Breast epithelium (tissue), 4 donors: Measurements from ENCODE around the gene SPDYE4. TPM values are rescaled to one million over a fixed set of nuclear protein-coding genes. Genes with fewer than 3 reads are reported as not detected.

Experiments used
- DNase-seq, 2 donors: peaks; one replicate each; pipeline ENCODE4 v3.0.0-alpha.2; 2019; ENCODE audit warnings: low spot score in 2 of 2
- H3K27ac ChIP-seq, 2 donors: fragments of 200-600 bp; sonication (generic) in 1 of 2; one replicate each; pipeline ENCODE4 v1.5.1; 2016 to 2019; ENCODE audit warnings: mild to moderate bottlenecking in 1 of 2
- H3K27me3 ChIP-seq, 2 donors: fragments of 200-600 bp; sonication (generic) in 1 of 2; one replicate each; pipeline versions ENCODE4 v1.5.1 to v1.6.0; 2017 to 2019; ENCODE audit warnings: control low read depth in 1 of 2, mild to moderate bottlenecking in 1 of 2
- H3K36me3 ChIP-seq: fragments of 200-600 bp; one replicate; pipeline ENCODE4 v1.5.1; 2019
- H3K4me1 ChIP-seq, 2 donors: fragments of 200-600 bp; sonication (generic); one replicate each; pipeline ENCODE4 v1.5.1; 2016 to 2019; ENCODE audit warnings: control low read depth in 1 of 2
- H3K4me3 ChIP-seq, 3 donors: fragments of 200-600 bp; sonication (generic); 1 replicate in 2 of 3; 2 replicates in 1 of 3; pipeline ENCODE4 v1.5.1; 2016 to 2019; ENCODE audit warnings: mild to moderate bottlenecking in 3 of 3, moderate library complexity in 2 of 3
- H3K9me3 ChIP-seq, 2 donors: fragments of 200-600 bp; sonication (generic) in 1 of 2; one replicate each; pipeline ENCODE4 v1.5.1; 2016 to 2019; ENCODE audit warnings: control low read depth in 1 of 2
- CTCF ChIP-seq, 3 donors: fragments of 450-650 bp; IDR thresholded peaks; one replicate each; pipeline ENCODE4 v1.5.1; 2016 to 2017; ENCODE audit warnings: antibody characterized with exemption in 3 of 3, mild to moderate bottlenecking in 3 of 3, moderate library complexity in 3 of 3
- POLR2A ChIP-seq: fragments of 450-650 bp; IDR thresholded peaks from one replicate; pipeline ENCODE4 v1.6.1; 2016; ENCODE audit warnings: antibody characterized with exemption, mild to moderate bottlenecking, moderate library complexity
- POLR2AphosphoS5 ChIP-seq, 3 donors: sonication (generic); formaldehyde crosslinking; IDR thresholded peaks; one replicate each; pipeline ENCODE4 v1.6.1; 2017; ENCODE audit warnings: antibody characterized with exemption in 3 of 3
- intact Hi-C: fragments of 100-400 bp; cut with DNase I; formaldehyde crosslinking; loops from one replicate; pipeline ENCODE4 v1.15.1; 2023; ENCODE audit warnings: low total_unique reads
- total RNA-seq, 3 donors: library from RNA; depleted of rRNA; stranded (reverse); fragments of >200 nt; gene quantifications; one replicate each; pipeline ENCODE4 v1.1.0, GENCODE V29; 2016

The SPDYE4 gene
- total RNA-seq, 3 donors from 2014 or later: not detected

DNA sequence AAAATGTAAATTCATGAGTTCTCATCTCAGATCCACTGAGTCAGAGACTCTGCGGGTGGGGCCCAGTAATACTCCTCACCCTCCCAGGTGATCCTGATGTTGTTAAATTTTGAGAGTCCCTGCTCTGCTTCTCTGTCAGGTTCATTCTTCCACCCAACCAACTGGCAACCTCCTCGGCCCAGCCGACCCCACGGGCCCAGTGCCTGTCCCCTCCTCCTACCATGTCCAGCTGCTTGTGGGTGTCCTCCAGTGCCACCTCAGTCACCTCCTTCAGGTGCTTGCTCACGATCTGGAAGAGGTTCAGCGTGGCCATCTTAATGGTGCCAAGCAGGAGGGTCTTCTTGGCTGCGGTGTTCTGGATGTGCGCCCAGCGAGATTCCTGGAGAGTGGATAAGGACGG is 23.5 kb downstream of the SPDYE4 start:
- Histone ChIP-seq H3K36me3 (no peaks in the 10 kb centered on the region), H3K4me1 (no peaks in the 10 kb centered on the region), H3K27ac (no peak overlapping the region), H3K4me3 (no peak overlapping the region), H3K9me3 (no peaks in the 10 kb centered on the region), H3K27me3 (no peaks in the 10 kb centered on the region)
- no peak for DNase-seq
- TF ChIP-seq POLR2A (no peak), POLR2AphosphoS5 (IDR thresholded peaks at IDR 0.05) (no peak), CTCF (IDR thresholded peaks at IDR 0.05) (no peak)
- intact Hi-C loops: loop anchor here (5.0 kb wide), 1 partner anchor 153 kb away; no protein-coding TSS in a partner anchor

- TF ChIP-seq POLR2A (no peak), CTCF (IDR thresholded peaks at IDR 0.05) (no peak), POLR2AphosphoS5 (IDR thresholded peaks at IDR 0.05) (no peak)
- intact Hi-C loops: no loop called here
- no peaks in the 10 kb centered on the region for H3K4me1 ChIP-seq
- no peak for DNase-seq
- no peak overlapping the region for H3K4me3 ChIP-seq
- no peaks in the 10 kb centered on the region for H3K36me3 ChIP-seq
- H3K9me3 ChIP-seq: no peaks in the 10 kb centered on the region
- no peak overlapping the region for H3K27ac ChIP-seq
- no peaks in the 10 kb centered on the region for H3K27me3 ChIP-seq
These were observed 25.8 kb downstream of the SPDYE4 start for GRCh38 chr17:8732406-8733085.

GRCh38 chr17:8729860-8730259 is 28.5 kb downstream of the SPDYE4 start:
- intact Hi-C loops: no loop called here
- H3K4me1 ChIP-seq: no peaks in the 10 kb centered on the region
- no peak overlapping the region for H3K4me3 ChIP-seq
- no peak for DNase-seq
- no peaks in the 10 kb centered on the region for H3K27me3 ChIP-seq
- H3K27ac ChIP-seq: no peak overlapping the region
- no peaks in the 10 kb centered on the region for H3K9me3 ChIP-seq
- H3K36me3 ChIP-seq: no peaks in the 10 kb centered on the region
- TF ChIP-seq POLR2A: no peak

- Histone ChIP-seq H3K4me1 (no peaks in the 10 kb centered on the region), H3K27me3 (no peaks in the 10 kb centered on the region), H3K9me3 (no peaks in the 10 kb centered on the region), H3K4me3 (no peak overlapping the region), H3K27ac (no peak overlapping the region), H3K36me3 (no peaks in the 10 kb centered on the region)
- intact Hi-C loops: no loop called here
- no peak for DNase-seq
- TF ChIP-seq CTCF (IDR thresholded peaks at IDR 0.05): no peak
- no peak for TF ChIP-seq POLR2AphosphoS5 (IDR thresholded peaks at IDR 0.05)
- TF ChIP-seq POLR2A: no peak
These were observed 28.9 kb downstream of the SPDYE4 start for GRCh38 chr17:8729421-8729820.

DNA sequence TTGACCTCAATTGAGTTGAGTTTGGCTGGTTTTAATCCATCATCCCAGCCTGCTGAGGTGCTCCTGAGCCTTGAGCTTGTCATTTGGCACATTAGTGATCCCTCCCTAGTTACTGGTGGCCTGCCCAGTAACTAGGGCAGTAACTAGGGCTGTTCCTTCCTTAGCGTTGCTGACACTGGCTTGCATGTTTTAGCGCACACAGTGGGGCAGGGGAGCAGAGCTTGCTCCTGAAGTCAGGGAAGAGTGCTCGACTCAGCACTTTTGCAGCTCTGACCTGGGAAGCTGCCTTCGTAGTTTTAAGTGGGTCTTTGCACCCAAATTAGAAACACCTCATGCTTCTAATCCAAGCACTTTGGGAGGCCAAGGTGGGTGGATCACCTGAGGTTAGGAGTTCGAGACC is 29.4 kb downstream of the SPDYE4 start:
- Histone ChIP-seq H3K27ac (no peak overlapping the region), H3K9me3 (no peaks in the 10 kb centered on the region), H3K4me3 (no peak overlapping the region), H3K36me3 (no peaks in the 10 kb centered on the region), H3K27me3 (no peaks in the 10 kb centered on the region), H3K4me1 (no peaks in the 10 kb centered on the region)
- TF ChIP-seq CTCF (IDR thresholded peaks at IDR 0.05) (no peak), POLR2A (no peak), POLR2AphosphoS5 (IDR thresholded peaks at IDR 0.05) (no peak)
- DNase-seq: no peak
- intact Hi-C loops: no loop called here
